Endothelial cell of umbilical vein (primary cell): ENCODE data around the gene NRDE2. TPM values are rescaled to one million over a fixed set of nuclear protein-coding genes. Genes with fewer than 3 reads are reported as not detected.

ENCODE experiments used
- Bru-seq: library from RNA; stranded (reverse); fragments of 400-500 nt; gene quantifications from one replicate; lab custom pipeline; 2021; lab: Mats Ljungman, UMichigan
- BruChase-seq, 2 experiments: library from RNA; stranded (reverse); fragments of 400-500 nt; gene quantifications; one replicate each; lab custom pipeline; 2021; lab: Mats Ljungman, UMichigan
- BruUV-seq: library from RNA; stranded (reverse); fragments of 400-500 nt; replicated peaks from 2 replicates; lab custom pipeline; 2021; lab: Mats Ljungman, UMichigan
- CTCF ChIA-PET: fragments of 300-600, 350-600 bp; sonication (Branson Sonifier 250); formaldehyde crosslinking; loops from one replicate; lab custom pipeline; 2021; ENCODE audit warnings: antibody characterized with exemption, inconsistent platforms; lab: Charles Lee
- POLR2A ChIA-PET: fragments of 300-600, 350-600 bp; sonication (Branson Sonifier 250); formaldehyde crosslinking; loops from one replicate; lab custom pipeline; 2021; ENCODE audit warnings: antibody characterized with exemption, inconsistent platforms; lab: Charles Lee
- DNase-seq: peaks from one replicate; pipeline ENCODE4 v3.0.0-alpha.2; 2011; ENCODE audit warnings: low read depth, low spot score
- FAIRE-seq: peaks from 2 replicates; lab custom pipeline; 2011; peaks lifted over from hg19 to GRCh38; lab: Jason Lieb, UNC
- H2AFZ ChIP-seq: 2 replicates; pipeline ENCODE4 v1.6.0; 2012; ENCODE audit warnings: low read depth, low read length, control low read depth, inconsistent platforms
- H3K27ac ChIP-seq: 2 replicates; pipeline ENCODE4 v1.5.1; 2011; ENCODE audit warnings: low read depth, mild to moderate bottlenecking, control low read depth, low read length, moderate library complexity; ENCODE audit not compliant: insufficient read depth
- H3K27me3 ChIP-seq, 2 experiments: 2 replicates each; pipeline versions ENCODE4 v1.6.0 to v1.6.1; 2011; ENCODE audit warnings: low read length in 2 of 2, mixed read lengths in 1 of 2; ENCODE audit not compliant: control insufficient read depth in 2 of 2, insufficient read depth in 2 of 2
- H3K36me3 ChIP-seq, 2 experiments: 2 replicates in 1 of 2; 3 replicates in 1 of 2; pipeline ENCODE4 v1.5.1; 2011; ENCODE audit warnings: low read length in 2 of 2, mild to moderate bottlenecking in 1 of 2, moderate library complexity in 1 of 2; ENCODE audit not compliant: control insufficient read depth in 2 of 2, insufficient read depth in 2 of 2; ENCODE audit errors: extremely low read depth in 1 of 2
- H3K4me1 ChIP-seq: 3 replicates; pipeline ENCODE4 v1.5.1; 2011; ENCODE audit warnings: mild to moderate bottlenecking, low read length; ENCODE audit not compliant: control insufficient read depth, insufficient read depth; ENCODE audit errors: extremely low read depth
- H3K4me2 ChIP-seq: 2 replicates; pipeline ENCODE4 v1.6.1; 2011; ENCODE audit warnings: low read length, control low read depth, mixed read lengths; ENCODE audit not compliant: insufficient read depth
- H3K4me3 ChIP-seq, 3 experiments: fragments of 200-600 bp in 1 of 3; sonication (generic), shearing (Covaris generic) in 1 of 3; replicated peaks in 1 of 3; 2 replicates each; pipeline ENCODE4 v1.5.1; 2011 to 2016; ENCODE audit warnings: control low read depth in 3 of 3, low read length in 3 of 3, mild to moderate bottlenecking in 2 of 3, inconsistent platforms in 1 of 3, low read depth in 1 of 3, moderate library complexity in 1 of 3; ENCODE audit not compliant: insufficient read depth in 1 of 3
- H3K79me2 ChIP-seq: 2 replicates; pipeline ENCODE4 v1.6.0; 2012; ENCODE audit warnings: low read length, inconsistent platforms; ENCODE audit not compliant: control insufficient read depth, insufficient read depth
- H3K9ac ChIP-seq: replicated peaks from 2 replicates; pipeline ENCODE3; 2011; ENCODE audit warnings: low read length, control low read depth; ENCODE audit not compliant: insufficient read depth; ENCODE audit errors: extremely low read depth
- H3K9me1 ChIP-seq: replicated peaks from 3 replicates; pipeline ENCODE4 v1.6.0; 2011; ENCODE audit warnings: mild to moderate bottlenecking, low read length; ENCODE audit not compliant: control insufficient read depth, insufficient read depth; ENCODE audit errors: extremely low read depth
- H3K9me3 ChIP-seq: replicated peaks from 2 replicates; pipeline ENCODE4 v1.5.1; 2012; ENCODE audit warnings: low read length, inconsistent platforms; ENCODE audit not compliant: control insufficient read depth, insufficient read depth
- H4K20me1 ChIP-seq: replicated peaks from 2 replicates; pipeline ENCODE3; 2011; ENCODE audit warnings: mild to moderate bottlenecking, low read length; ENCODE audit not compliant: control insufficient read depth, insufficient read depth; ENCODE audit errors: extremely low read depth
- EZH2 ChIP-seq: IDR thresholded peaks from 2 replicates; pipeline ENCODE4 v1.6.1; 2012; ENCODE audit warnings: borderline replicate concordance, low read depth, mild to moderate bottlenecking, moderate library complexity, low read length, inconsistent platforms; ENCODE audit not compliant: severe bottlenecking
- FOS ChIP-seq: IDR thresholded peaks from 2 replicates; pipeline ENCODE4 v1.6.1; 2011; ENCODE audit warnings: mild to moderate bottlenecking, low read length, moderate library complexity, borderline replicate concordance; ENCODE audit not compliant: insufficient read depth
- GATA2 ChIP-seq: IDR thresholded peaks from 2 replicates; pipeline ENCODE4 v1.7.0; 2011; ENCODE audit warnings: low read depth, mild to moderate bottlenecking, moderate library complexity, mixed read lengths, low read length; ENCODE audit not compliant: insufficient read length, insufficient read depth
- JUN ChIP-seq: IDR thresholded peaks from 2 replicates; pipeline ENCODE4 v1.6.1; 2011; ENCODE audit warnings: borderline replicate concordance, low read depth; ENCODE audit not compliant: insufficient read length, insufficient read depth
- MAX ChIP-seq: IDR thresholded peaks from 2 replicates; pipeline ENCODE4 v1.6.1; 2011; ENCODE audit not compliant: insufficient read depth, insufficient read length
- MYC ChIP-seq: IDR thresholded peaks from one replicate; pipeline ENCODE4 v1.6.1; 2011; ENCODE audit warnings: mild to moderate bottlenecking, low read depth, low read length
- POLR2A ChIP-seq: IDR thresholded peaks from 2 replicates; pipeline ENCODE4 v1.6.1; 2012; ENCODE audit warnings: low read depth, mild to moderate bottlenecking, control low read depth, low read length
- POLR2AphosphoS5 ChIP-seq: IDR thresholded peaks from 2 replicates; pipeline ENCODE4 v1.6.1; 2012; ENCODE audit warnings: low read depth, mild to moderate bottlenecking, control low read depth, low read length, moderate library complexity; ENCODE audit not compliant: insufficient read depth
- dilution Hi-C: fragments of 300-500 bp; cut with MboI; formaldehyde crosslinking; loops from one replicate; pipeline ENCODE4 v1.15.0; 2019; ENCODE audit warnings: low sequenced_read_pairs; ENCODE audit not compliant: extremely low pct_ligation_motif_present
- intact Hi-C: fragments of 100-400 bp; cut with micrococcal nuclease; formaldehyde crosslinking; loops from one replicate; pipeline ENCODE4 v1.10.0; 2022
- long read RNA-seq: library from polyadenylated mRNA; stranded (forward); transcript quantifications from one replicate; pipeline ENCODE4 v2.0.0, GENCODE V29; 2021
- polyA minus RNA-seq, 3 experiments: library from RNA; depleted of rRNA, polyadenylated mRNA; stranded (reverse); fragments of >200 nt; gene quantifications; 1 replicate in 1 of 3; 2 replicates in 2 of 3; pipeline ENCODE4 v1.2.3, GENCODE V29; 2011
- polyA plus RNA-seq, 4 experiments: library from polyadenylated mRNA; depleted of rRNA in 3 of 4; stranded (reverse) in 3 of 4; unstranded in 1 of 4; fragments of >200 nt; gene quantifications; 2 replicates each; pipeline versions ENCODE4 v1.2.1 to v1.2.3, GENCODE V29; 2011 to 2012; ENCODE audit warnings: missing spikeins in 1 of 4
- total RNA-seq: library from RNA; stranded (reverse); gene quantifications from 2 replicates; pipeline ENCODE4 v1.2.3, GENCODE V29; 2021
- TF ChIP-seq, protein P1 (sequence below), 2 donors: IDR thresholded peaks; 1 replicate in 1 of 2; 2 replicates in 1 of 2; pipeline ENCODE4 v1.5.1; 2011; ENCODE audit warnings: low read length in 2 of 2, mild to moderate bottlenecking in 2 of 2, moderate library complexity in 2 of 2, control low read depth in 1 of 2, inconsistent platforms in 1 of 2, low read depth in 1 of 2; ENCODE audit not compliant: insufficient read depth in 1 of 2; ENCODE audit errors: extremely low read depth in 1 of 2

The NRDE2 gene, protein sequence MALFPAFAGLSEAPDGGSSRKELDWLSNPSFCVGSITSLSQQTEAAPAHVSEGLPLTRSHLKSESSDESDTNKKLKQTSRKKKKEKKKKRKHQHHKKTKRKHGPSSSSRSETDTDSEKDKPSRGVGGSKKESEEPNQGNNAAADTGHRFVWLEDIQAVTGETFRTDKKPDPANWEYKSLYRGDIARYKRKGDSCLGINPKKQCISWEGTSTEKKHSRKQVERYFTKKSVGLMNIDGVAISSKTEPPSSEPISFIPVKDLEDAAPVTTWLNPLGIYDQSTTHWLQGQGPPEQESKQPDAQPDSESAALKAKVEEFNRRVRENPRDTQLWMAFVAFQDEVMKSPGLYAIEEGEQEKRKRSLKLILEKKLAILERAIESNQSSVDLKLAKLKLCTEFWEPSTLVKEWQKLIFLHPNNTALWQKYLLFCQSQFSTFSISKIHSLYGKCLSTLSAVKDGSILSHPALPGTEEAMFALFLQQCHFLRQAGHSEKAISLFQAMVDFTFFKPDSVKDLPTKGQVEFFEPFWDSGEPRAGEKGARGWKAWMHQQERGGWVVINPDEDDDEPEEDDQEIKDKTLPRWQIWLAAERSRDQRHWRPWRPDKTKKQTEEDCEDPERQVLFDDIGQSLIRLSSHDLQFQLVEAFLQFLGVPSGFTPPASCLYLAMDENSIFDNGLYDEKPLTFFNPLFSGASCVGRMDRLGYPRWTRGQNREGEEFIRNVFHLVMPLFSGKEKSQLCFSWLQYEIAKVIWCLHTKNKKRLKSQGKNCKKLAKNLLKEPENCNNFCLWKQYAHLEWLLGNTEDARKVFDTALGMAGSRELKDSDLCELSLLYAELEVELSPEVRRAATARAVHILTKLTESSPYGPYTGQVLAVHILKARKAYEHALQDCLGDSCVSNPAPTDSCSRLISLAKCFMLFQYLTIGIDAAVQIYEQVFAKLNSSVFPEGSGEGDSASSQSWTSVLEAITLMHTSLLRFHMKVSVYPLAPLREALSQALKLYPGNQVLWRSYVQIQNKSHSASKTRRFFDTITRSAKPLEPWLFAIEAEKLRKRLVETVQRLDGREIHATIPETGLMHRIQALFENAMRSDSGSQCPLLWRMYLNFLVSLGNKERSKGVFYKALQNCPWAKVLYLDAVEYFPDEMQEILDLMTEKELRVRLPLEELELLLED
- total RNA-seq, result 22.1 and 22.5 TPM in 2 replicates
- polyA plus RNA-seq, result 7.1 and 8.5 TPM in 2 replicates
- polyA plus RNA-seq (2011; cell fraction: cytosol; rRNA removed), result 7.3 and 8.5 TPM in 2 replicates
- polyA plus RNA-seq (2011; cell fraction: nucleus; rRNA removed), result 42.1 and 45.8 TPM in 2 replicates
- 6.1 and 6.6 TPM in 2 replicates for polyA plus RNA-seq (2012)
- 26.3 and 28.0 TPM in 2 replicates for polyA minus RNA-seq
- polyA minus RNA-seq (2011; cell fraction: cytosol; rRNA and poly(A)+ RNA removed), result 3.9 TPM
- 44.0 and 55.4 TPM in 2 replicates for polyA minus RNA-seq (2011; cell fraction: nucleus; rRNA and poly(A)+ RNA removed)
- Bru-seq, nascent RNA, result percentile 79 among the genes with signal in this experiment
- percentile 66 among the genes with signal in this experiment for BruChase-seq, experiment 1, labeled RNA remaining after a 6-hour chase
- percentile 68 among the genes with signal in this experiment for BruChase-seq, experiment 2, labeled RNA remaining after a 2-hour chase
- long read RNA-seq, full-length matches to known transcripts, result 8 of 20 reads
- long read RNA-seq, partial matches to known transcripts, result 10 of 20 reads
- long read RNA-seq, other reads (novel, unspliced or antisense), result 2 of 20 reads

DNA sequence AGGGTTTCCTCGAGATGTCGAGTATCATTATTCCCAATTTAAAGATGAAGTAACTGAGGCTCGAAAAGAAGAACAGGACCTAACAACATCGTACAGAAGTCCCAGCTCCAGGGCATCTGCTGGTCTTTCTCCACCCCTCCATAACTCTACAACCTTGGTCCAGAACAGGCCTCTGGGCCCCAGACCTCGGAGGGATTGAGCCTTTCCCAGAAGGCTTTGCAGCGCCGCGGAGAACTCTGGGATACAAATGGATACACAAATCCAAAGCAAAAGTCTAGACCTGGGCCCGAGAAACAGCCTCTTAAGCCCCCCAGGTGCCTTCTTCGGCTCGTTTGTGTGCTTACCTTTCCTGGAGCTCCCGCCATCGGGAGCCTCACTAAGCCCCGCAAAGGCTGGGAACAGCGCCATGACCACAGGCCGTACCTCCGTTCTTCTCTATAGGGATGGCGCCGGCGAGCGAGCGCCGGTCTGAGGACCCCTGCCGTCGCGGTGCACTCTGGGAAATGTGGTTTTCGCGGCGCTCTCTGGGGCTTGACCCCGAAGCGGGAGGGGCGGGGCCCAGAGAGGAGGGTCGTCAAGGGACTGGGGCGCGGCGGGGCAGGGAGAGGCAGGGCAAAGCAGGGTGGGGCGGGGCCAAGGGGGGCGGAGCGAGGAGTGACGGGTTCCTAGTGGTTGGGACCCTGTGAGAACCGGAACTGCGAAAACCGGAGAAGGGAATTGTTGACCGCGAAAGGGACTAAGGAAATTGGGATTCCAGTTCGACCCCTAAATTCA lies at the start of gene NRDE2:
Gene NRDE2, minus strand, starts transcription at position 445 of the 774 bp plus-strand sequence. Its CDS starts 37 bp downstream, at position 408.
- Histone ChIP-seq H3K9me3 (no peaks in the 10 kb centered on the region), H4K20me1 (no peaks in the 10 kb centered on the region), H3K79me2 (peaks cover 30% of the 10 kb centered on the region), H3K9ac (peak within 1 kb of the TSS; percentile 97), H3K9me1 (no peaks in the 10 kb centered on the region), H3K4me3 (peak within 1 kb of the TSS; percentile 48 to 89 (median 79)), H2AFZ (peak within 1 kb of the TSS; percentile 92), H3K4me2 (peak within 1 kb of the TSS; percentile 98), H3K27me3 (peaks cover 9% of the 10 kb centered on the region in 2 experiments), H3K27ac (peak within 1 kb of the TSS; percentile 91), H3K36me3 (no peaks in the 10 kb centered on the region), H3K4me1 (peaks cover 6% of the 10 kb centered on the region)
- ChIA-PET POLR2A (interaction anchor here (0.7 kb wide), 1 partner anchor 16 kb away, joined by 4 read pairs; no protein-coding TSS in a partner anchor), CTCF (interaction anchor here (1.0 kb wide), 1 partner anchor 22 kb away, joined by 3 read pairs; no protein-coding TSS in a partner anchor)
- TSS peak; percentile 66 for BruUV-seq
- TF ChIP-seq FOS, result no peak
- no peak for TF ChIP-seq GATA2
- TF ChIP-seq JUN, result no peak
- peak; percentile 81 for TF ChIP-seq POLR2A
- TF ChIP-seq MAX, result no peak
- peak; percentile 63 for TF ChIP-seq POLR2AphosphoS5
- no peak for TF ChIP-seq MYC
- TF ChIP-seq, protein P1, sequence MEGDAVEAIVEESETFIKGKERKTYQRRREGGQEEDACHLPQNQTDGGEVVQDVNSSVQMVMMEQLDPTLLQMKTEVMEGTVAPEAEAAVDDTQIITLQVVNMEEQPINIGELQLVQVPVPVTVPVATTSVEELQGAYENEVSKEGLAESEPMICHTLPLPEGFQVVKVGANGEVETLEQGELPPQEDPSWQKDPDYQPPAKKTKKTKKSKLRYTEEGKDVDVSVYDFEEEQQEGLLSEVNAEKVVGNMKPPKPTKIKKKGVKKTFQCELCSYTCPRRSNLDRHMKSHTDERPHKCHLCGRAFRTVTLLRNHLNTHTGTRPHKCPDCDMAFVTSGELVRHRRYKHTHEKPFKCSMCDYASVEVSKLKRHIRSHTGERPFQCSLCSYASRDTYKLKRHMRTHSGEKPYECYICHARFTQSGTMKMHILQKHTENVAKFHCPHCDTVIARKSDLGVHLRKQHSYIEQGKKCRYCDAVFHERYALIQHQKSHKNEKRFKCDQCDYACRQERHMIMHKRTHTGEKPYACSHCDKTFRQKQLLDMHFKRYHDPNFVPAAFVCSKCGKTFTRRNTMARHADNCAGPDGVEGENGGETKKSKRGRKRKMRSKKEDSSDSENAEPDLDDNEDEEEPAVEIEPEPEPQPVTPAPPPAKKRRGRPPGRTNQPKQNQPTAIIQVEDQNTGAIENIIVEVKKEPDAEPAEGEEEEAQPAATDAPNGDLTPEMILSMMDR (IDR thresholded peaks at IDR 0.05; ENCODE audit: extremely low read depth in 1 of 2, insufficient read depth in 1 of 2, low read depth in 1 of 2, low read length in 2 of 2), result no peak
- no peak for TF ChIP-seq EZH2
- DNase-seq, result peak; percentile 98
- intact Hi-C loops (loop anchor here (1.0 kb wide), 2 partner anchors 52 to 68 kb away; no protein-coding TSS in a partner anchor), dilution Hi-C loops (no loop called here)
- FAIRE-seq, result peak; percentile 88
